Astrocyte (in vitro differentiated cells and primary cell): ENCODE measurements around the gene CCDC40. TPM values are rescaled to one million over a fixed set of nuclear protein-coding genes. Genes with fewer than 3 reads are reported as not detected.

Experiments
- DNase-seq: peaks from one replicate; pipeline ENCODE4 v3.0.0-alpha.2; 2010; ENCODE audit warnings: low read depth
- FAIRE-seq: peaks from 2 replicates; lab custom pipeline; 2011; peaks lifted over from hg19 to GRCh38; lab: Jason Lieb, UNC
- H2AFZ ChIP-seq: 2 replicates; pipeline ENCODE4 v1.6.0; 2012; ENCODE audit warnings: low read depth, low read length, inconsistent platforms
- H3K27ac ChIP-seq: 2 replicates; pipeline ENCODE4 v1.5.1; 2011; ENCODE audit warnings: low read depth, low read length, inconsistent platforms
- H3K27me3 ChIP-seq: 2 replicates; pipeline ENCODE4 v1.6.0; 2011; ENCODE audit warnings: low read length, inconsistent platforms; ENCODE audit not compliant: insufficient read depth
- H3K36me3 ChIP-seq: 2 replicates; pipeline ENCODE4 v1.5.1; 2011; ENCODE audit warnings: low read length, inconsistent platforms; ENCODE audit not compliant: insufficient read depth
- H3K4me1 ChIP-seq: 2 replicates; pipeline ENCODE4 v1.5.1; 2011; ENCODE audit warnings: low read length, inconsistent platforms; ENCODE audit not compliant: insufficient read depth
- H3K4me2 ChIP-seq: 2 replicates; pipeline ENCODE4 v1.6.0; 2012; ENCODE audit warnings: low read length, inconsistent platforms
- H3K4me3 ChIP-seq: 2 replicates; pipeline ENCODE4 v1.5.1; 2011; ENCODE audit warnings: low read depth, mild to moderate bottlenecking, low read length, inconsistent platforms; ENCODE audit not compliant: insufficient read depth
- H3K79me2 ChIP-seq: 2 replicates; pipeline ENCODE4 v1.6.0; 2012; ENCODE audit warnings: mild to moderate bottlenecking, low read length, inconsistent platforms; ENCODE audit not compliant: insufficient read depth
- H3K9ac ChIP-seq: 2 replicates; pipeline ENCODE4 v1.6.0; 2012; ENCODE audit warnings: mild to moderate bottlenecking, low read length, inconsistent platforms
- H3K9me3 ChIP-seq: 2 replicates; pipeline ENCODE4 v1.5.1; 2012; ENCODE audit warnings: low read depth, mild to moderate bottlenecking, low read length, inconsistent platforms; ENCODE audit not compliant: insufficient read depth
- H4K20me1 ChIP-seq: 2 replicates; pipeline ENCODE4 v1.6.0; 2012; ENCODE audit warnings: low read length, inconsistent platforms; ENCODE audit not compliant: insufficient read depth
- H3K27ac Mint-ChIP-seq: one replicate; pipeline ENCODE4 v1.8.0; 2021; ENCODE audit warnings: mild to moderate bottlenecking, mixed read lengths; ENCODE audit not compliant: unreplicated experiment
- H3K27me3 Mint-ChIP-seq: one replicate; pipeline ENCODE4 v1.8.0; 2021; ENCODE audit warnings: low read depth, mixed read lengths; ENCODE audit not compliant: unreplicated experiment
- H3K36me3 Mint-ChIP-seq: one replicate; pipeline ENCODE4 v1.8.0; 2021; ENCODE audit warnings: low read depth, mixed read lengths; ENCODE audit not compliant: unreplicated experiment
- H3K4me1 Mint-ChIP-seq: one replicate; pipeline ENCODE4 v1.8.0; 2021; ENCODE audit warnings: low read depth, mixed read lengths; ENCODE audit not compliant: unreplicated experiment
- H3K4me3 Mint-ChIP-seq: one replicate; pipeline ENCODE4 v1.8.0; 2021; ENCODE audit warnings: mild to moderate bottlenecking, moderate library complexity, mixed read lengths; ENCODE audit not compliant: unreplicated experiment
- H3K9me3 Mint-ChIP-seq: one replicate; pipeline ENCODE4 v1.8.0; 2021; ENCODE audit warnings: mild to moderate bottlenecking, mixed read lengths; ENCODE audit not compliant: unreplicated experiment
- CTCF ChIP-seq: IDR thresholded peaks from 2 replicates; pipeline ENCODE4 v1.5.1; 2011; ENCODE audit warnings: low read depth, mild to moderate bottlenecking, inconsistent platforms, low read length, moderate library complexity; ENCODE audit not compliant: insufficient read depth
- EZH2 ChIP-seq: IDR thresholded peaks from 2 replicates; pipeline ENCODE4 v1.6.1; 2012; ENCODE audit warnings: mild to moderate bottlenecking, low read length, inconsistent platforms; ENCODE audit not compliant: insufficient read depth
- total RNA-seq: library from RNA; stranded (reverse); gene quantifications from 2 replicates; pipeline ENCODE4 v1.2.1, GENCODE V29; 2021

Gene CCDC40
- total RNA-seq, 1 donor from 2014 or later = 7.0 TPM

- Histone ChIP-seq H3K79me2 (no peaks in the 10 kb centered on the region), H3K4me1 (no peaks in the 10 kb centered on the region), H3K27me3 (no peaks in the 10 kb centered on the region), H3K36me3 (no peaks in the 10 kb centered on the region), H4K20me1 (peaks cover 38% of the 10 kb centered on the region), H3K4me2 (no peak overlapping the region), H3K9ac (no peak overlapping the region), H3K9me3 (no peaks in the 10 kb centered on the region), H3K4me3 (no peak overlapping the region), H3K27ac (no peak overlapping the region), H2AFZ (no peak overlapping the region)
- TF ChIP-seq CTCF = no peak
- TF ChIP-seq EZH2 = no peak
- DNase-seq = no peak
- no peaks in the 10 kb centered on the region for H3K9me3 Mint-ChIP-seq
- FAIRE-seq = no peak
- peaks cover 17% of the 10 kb centered on the region for H3K36me3 Mint-ChIP-seq
- H3K4me1 Mint-ChIP-seq = no peaks in the 10 kb centered on the region
- no peak overlapping the region for H3K27ac Mint-ChIP-seq
- no peaks in the 10 kb centered on the region for H3K27me3 Mint-ChIP-seq
- no peak overlapping the region for H3K4me3 Mint-ChIP-seq
Measured at GRCh38 chr17:80002690-80003490, 33.6 kb upstream of the CCDC40 start.

- Mint-ChIP-seq H3K36me3 (peaks cover 14% of the 10 kb centered on the region), H3K4me1 (no peaks in the 10 kb centered on the region), H3K27me3 (no peaks in the 10 kb centered on the region), H3K27ac (no peak overlapping the region), H3K4me3 (no peak overlapping the region), H3K9me3 (no peaks in the 10 kb centered on the region)
- Histone ChIP-seq H3K4me1 (no peaks in the 10 kb centered on the region), H3K27ac (no peak overlapping the region), H4K20me1 (peaks cover 49% of the 10 kb centered on the region), H3K27me3 (no peaks in the 10 kb centered on the region), H3K9ac (no peak overlapping the region), H3K79me2 (no peaks in the 10 kb centered on the region), H3K9me3 (no peaks in the 10 kb centered on the region), H3K4me2 (no peak overlapping the region), H3K4me3 (no peak overlapping the region), H2AFZ (no peak overlapping the region), H3K36me3 (no peaks in the 10 kb centered on the region)
- FAIRE-seq (no peak), DNase-seq (no peak)
- TF ChIP-seq EZH2 (no peak), CTCF (no peak)
Measured at GRCh38 chr17:80003969-80004368, 32.5 kb upstream of the CCDC40 start.
